Transverse colon (tissue), 4 donors: ENCODE measurements around the gene TMEM45B.

ENCODE experiments used
- EP300 ChIP-seq: sonication (generic); formaldehyde crosslinking; IDR thresholded peaks from one replicate; pipeline ENCODE4 v1.6.1; 2017; ENCODE audit warnings: antibody characterized with exemption, low read depth
- POLR2AphosphoS5 ChIP-seq, 3 donors: sonication (generic); formaldehyde crosslinking; IDR thresholded peaks; one replicate each; pipeline ENCODE4 v1.6.1; 2016; ENCODE audit warnings: antibody characterized with exemption in 3 of 3
- TF ChIP-seq, protein P1 (sequence below), 5 experiments: fragments of 200-600 bp in 3 of 5; fragments of 450-650 bp in 2 of 5; sonication (generic) in 3 of 5; IDR thresholded peaks; 1 replicate in 2 of 5; 2 replicates in 3 of 5; pipeline ENCODE4 v1.5.1; 2016 to 2017; ENCODE audit warnings: antibody characterized with exemption in 5 of 5, inconsistent platforms in 3 of 5, mild to moderate bottlenecking in 2 of 5, moderate library complexity in 1 of 5

DNA sequence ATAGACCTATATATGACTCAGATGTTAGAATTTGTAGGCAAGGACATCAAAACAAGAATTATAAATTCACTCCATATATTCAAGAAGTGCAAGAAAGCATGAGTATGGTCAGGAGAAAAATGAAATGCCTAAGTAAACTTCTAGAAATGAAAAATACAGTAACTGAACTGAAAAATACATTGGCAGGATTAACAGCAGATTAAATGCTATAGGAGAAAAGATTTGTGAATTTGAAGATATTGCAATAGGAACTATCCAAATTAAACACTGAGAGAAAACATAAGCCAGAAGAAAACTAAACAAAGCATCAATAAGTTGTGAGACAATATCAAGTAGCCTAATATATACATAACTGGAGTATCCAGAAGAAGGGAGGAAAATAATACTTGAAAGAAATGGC lies 46.6 kb upstream of the TMEM45B start:
- TF ChIP-seq, protein P1, sequence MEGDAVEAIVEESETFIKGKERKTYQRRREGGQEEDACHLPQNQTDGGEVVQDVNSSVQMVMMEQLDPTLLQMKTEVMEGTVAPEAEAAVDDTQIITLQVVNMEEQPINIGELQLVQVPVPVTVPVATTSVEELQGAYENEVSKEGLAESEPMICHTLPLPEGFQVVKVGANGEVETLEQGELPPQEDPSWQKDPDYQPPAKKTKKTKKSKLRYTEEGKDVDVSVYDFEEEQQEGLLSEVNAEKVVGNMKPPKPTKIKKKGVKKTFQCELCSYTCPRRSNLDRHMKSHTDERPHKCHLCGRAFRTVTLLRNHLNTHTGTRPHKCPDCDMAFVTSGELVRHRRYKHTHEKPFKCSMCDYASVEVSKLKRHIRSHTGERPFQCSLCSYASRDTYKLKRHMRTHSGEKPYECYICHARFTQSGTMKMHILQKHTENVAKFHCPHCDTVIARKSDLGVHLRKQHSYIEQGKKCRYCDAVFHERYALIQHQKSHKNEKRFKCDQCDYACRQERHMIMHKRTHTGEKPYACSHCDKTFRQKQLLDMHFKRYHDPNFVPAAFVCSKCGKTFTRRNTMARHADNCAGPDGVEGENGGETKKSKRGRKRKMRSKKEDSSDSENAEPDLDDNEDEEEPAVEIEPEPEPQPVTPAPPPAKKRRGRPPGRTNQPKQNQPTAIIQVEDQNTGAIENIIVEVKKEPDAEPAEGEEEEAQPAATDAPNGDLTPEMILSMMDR (IDR thresholded peaks at IDR 0.05), result no peak
- TF ChIP-seq POLR2AphosphoS5 (IDR thresholded peaks at IDR 0.05) (no peak), EP300 (no peak)
